AG10803 (cell line): Measurements from ENCODE around the gene SEMA4D.

ENCODE experiments used
- DNase-seq: peaks from one replicate; pipeline ENCODE4 v3.0.0; 2010; ENCODE audit warnings: low read depth
- H3K4me3 ChIP-seq: 2 replicates; pipeline ENCODE4 v1.5.1; 2011; ENCODE audit warnings: mild to moderate bottlenecking, low read length, control low read depth
- CTCF ChIP-seq: conservative IDR thresholded peaks from 2 replicates; pipeline ENCODE4 v1.5.1; 2011; ENCODE audit warnings: mild to moderate bottlenecking, low read length, control low read depth, inconsistent platforms

The SEMA4D gene

DNA sequence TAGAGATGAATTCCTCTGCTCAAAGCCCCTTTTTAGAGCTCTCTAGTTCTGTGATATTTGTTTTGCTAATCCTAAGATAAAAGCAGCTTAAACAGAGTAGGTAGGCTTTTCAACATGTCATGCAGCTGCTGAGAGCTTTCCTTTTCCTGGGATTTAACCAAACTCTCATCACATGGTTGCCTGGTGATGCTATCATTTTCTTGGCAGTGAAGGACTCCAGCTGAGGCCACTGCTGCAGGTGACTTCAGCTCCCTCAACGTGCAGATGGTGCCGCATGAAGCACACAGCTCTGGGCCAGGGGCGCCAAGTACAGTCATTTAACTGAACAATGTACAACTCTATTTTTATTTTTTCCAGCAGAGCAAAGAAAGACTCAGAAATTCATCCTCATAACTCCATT, 137.4 kb downstream of the SEMA4D start:
- DNase-seq = no peak
- no peak for TF ChIP-seq CTCF
- H3K4me3 ChIP-seq = no peak overlapping the region

DNA sequence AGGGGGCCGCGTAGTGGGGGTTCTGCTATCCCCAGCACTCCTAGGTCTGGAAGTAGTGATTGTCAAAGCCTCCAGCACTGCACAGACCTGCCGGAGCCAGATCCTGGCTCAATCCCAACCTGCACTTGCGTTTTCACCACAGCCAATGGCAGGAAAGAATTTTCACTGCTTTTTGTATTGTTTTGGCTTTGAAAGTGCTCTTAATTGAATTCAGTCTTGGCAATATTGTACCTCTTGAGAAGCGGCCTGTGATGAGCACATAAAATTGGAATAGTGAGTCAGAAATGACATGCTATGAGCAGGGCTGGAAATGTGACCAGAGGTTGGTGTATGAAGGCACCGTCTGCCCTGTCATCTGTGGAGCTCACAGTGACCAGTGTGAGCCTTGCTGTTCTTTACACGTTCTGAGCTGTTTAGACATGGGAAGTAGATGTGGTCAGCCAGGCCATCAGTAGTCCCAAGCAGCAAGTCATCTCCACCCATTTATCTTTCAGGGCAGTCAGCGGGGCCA, 138.1 kb downstream of the SEMA4D start:
- DNase-seq = peak; percentile 40

DNA sequence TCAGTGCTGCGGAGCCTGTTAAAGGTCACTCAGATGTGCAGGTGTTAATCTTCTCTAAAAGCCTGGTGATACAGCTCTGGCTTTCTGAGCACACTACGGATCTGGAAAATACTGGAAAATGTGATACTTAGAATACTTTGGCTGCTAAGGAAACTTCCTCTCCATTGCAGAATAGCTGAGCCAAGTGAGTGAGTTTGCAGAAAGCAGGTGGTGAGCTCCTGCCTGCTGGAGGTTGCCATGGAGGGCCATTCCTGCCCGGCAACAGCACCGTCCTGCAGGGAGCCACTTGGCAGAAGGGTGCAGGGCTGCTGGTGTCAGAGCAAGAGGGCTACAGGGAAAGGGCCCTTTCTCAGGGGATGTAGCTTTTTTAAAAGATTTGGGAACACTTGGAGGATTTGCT, 138.9 kb downstream of the SEMA4D start:
- TF ChIP-seq CTCF = no peak
- DNase-seq = peak; percentile 9
- no peak overlapping the region for H3K4me3 ChIP-seq

More for the DNA sequence above, 138.1 kb downstream of the SEMA4D start:
- no peak for TF ChIP-seq CTCF
- no peak overlapping the region for H3K4me3 ChIP-seq

DNA sequence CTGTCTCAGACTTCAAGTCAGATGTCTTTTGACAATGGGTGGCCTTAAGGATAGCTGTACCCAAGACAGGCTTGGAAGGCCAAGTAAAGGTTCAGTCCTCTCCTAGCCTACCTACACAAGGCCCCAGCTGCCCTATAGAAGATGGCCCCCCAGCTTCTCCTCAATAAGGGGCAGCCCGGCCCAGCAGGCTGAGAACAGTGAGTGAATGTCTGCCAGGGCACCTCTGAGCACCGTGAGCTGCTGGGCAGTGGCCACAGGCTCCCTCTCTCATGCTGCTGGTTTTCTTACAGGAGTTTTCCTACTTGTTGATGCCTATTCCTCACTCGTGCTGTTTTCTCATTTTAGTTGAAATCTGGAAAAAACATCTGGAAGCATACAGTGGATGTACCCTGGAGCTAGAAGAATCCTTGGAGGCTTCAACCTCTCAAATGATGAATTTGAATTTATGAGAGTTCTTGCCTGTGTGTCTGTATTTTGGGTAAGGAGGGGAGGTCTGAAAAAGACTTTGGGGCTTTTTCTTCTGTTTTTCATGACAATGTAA, 139.5 kb downstream of the SEMA4D start:
- TF ChIP-seq CTCF = no peak
- DNase-seq = no peak
- no peak overlapping the region for H3K4me3 ChIP-seq

GRCh38 chr9:89357331-89358197, 140.3 kb downstream of the SEMA4D start:
- TF ChIP-seq CTCF = no peak

GRCh38 chr9:89356782-89357181, 141.1 kb downstream of the SEMA4D start:
- H3K4me3 ChIP-seq = no peak overlapping the region
- no peak for DNase-seq
- no peak for TF ChIP-seq CTCF

More at GRCh38 chr9:89357331-89358197, 140.3 kb downstream of the SEMA4D start:
- H3K4me3 ChIP-seq = no peak overlapping the region
- no peak for DNase-seq

DNA sequence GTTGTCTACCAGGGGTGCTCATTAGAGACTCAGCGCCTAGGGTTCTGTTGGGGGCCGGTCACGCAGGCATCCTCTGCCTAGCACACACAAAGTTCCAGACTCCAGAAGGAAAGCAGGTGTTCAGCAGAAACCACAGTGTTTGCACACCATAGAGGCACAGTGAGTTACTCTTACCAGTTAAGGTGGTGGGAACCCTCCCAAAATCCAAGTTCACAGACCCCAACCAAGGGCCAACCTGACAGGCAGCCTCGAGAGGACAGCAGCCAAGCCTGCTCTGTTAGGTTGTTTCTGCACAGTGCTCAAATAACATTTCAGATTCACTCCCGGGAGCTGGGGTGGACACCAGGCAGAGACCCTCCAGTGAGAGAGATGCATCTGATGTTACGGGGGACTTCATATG, 143.4 kb downstream of the SEMA4D start:
- no peak overlapping the region for H3K4me3 ChIP-seq
- no peak for DNase-seq
- TF ChIP-seq CTCF = no peak
